ENCODE results near the gene PPARA.
A peak's percentile ranks its signal among the peaks of the same experiment; 100 is the strongest.

Gene PPARA

DNA sequence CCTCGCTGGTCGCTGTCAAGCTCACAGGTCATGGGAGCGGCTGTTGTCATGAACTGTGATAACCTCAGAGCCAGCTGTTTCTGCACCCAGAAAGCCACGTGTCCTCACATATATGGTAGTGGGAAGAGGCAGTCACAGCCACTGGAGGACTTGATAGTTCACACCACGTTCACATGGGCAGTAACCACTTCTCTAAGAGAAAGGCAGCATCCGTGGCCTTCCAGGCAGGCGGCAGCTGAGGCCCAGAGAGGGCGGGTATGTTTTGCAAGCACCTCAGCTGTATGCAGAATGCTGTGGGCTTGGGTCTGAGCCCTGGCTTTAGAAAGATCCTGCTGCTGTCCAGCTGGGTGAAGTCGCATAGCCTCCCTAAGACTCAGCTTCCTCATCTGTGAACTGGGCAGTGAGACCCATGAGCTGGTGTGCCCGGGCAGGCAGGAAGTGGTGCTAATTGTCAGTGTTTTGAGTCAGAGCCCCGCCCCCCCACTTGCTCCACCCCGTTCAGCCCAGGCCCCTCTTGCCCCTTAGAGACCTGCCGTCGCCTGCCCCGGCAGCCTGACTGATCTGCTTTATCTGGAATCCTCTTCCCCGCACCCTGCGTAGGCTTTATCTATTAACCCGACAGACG is 130.8 kb downstream of the PPARA start:
- DNase-seq, result no peak

DNA sequence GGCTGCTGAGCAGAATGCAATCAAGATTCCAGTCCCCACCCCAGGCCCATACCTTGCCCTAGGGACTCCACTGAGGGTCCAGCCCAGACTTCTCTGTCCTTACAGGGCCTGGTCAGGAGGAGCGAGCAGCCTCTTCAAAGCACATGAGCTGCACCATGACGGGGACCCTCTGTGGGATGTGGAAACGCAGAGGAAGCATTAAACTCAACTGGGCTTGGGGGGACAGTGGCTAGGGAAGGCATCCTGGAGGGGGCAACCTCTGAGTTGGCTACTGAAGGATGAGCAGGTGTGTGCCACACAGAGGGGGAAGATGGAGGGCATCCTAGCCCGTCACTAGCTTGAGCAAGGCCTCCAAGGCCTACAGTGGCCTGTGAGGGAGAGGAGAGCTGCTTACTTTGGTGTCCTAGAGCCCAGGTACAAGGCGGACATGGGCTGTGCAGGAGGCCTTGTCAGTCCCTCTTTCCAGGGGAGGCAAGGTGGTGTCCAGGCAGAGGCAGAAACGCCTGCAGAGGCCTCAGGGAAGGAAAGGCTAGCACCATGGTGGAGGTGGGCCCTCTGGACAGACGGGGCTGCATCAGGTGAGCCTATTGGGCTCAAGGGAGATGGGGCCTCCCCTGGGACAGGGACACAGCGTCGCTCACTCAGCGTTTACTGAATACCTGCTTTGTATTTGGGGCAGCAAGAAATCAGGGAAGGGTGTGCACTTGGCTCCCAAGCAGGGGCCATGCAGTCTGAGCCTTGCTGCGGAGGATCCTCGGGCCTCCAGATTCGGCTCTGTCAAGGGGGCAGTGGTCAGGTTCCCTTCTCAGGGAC is 131.7 kb downstream of the PPARA start:
- no peak for DNase-seq

DNA sequence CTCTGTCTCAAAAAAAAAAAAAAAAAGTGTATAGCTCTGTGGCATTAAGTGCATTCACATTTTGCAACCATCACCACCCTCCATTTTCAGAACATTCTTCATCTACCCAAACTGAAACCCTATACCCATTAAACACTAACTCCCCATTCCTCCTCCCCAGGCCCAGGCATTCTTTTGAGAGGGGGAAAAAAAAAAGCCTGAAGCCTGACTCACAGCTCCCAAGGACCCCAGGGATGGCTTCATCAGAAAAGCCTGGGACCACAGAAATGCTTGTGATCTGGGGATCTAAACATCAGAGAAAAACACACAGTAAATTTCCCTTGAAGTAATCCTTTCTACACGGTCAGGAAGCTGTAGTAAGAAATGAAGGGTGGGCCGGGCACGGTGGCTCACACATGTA is 135.7 kb downstream of the PPARA start:
- DNase-seq, result no peak

DNA sequence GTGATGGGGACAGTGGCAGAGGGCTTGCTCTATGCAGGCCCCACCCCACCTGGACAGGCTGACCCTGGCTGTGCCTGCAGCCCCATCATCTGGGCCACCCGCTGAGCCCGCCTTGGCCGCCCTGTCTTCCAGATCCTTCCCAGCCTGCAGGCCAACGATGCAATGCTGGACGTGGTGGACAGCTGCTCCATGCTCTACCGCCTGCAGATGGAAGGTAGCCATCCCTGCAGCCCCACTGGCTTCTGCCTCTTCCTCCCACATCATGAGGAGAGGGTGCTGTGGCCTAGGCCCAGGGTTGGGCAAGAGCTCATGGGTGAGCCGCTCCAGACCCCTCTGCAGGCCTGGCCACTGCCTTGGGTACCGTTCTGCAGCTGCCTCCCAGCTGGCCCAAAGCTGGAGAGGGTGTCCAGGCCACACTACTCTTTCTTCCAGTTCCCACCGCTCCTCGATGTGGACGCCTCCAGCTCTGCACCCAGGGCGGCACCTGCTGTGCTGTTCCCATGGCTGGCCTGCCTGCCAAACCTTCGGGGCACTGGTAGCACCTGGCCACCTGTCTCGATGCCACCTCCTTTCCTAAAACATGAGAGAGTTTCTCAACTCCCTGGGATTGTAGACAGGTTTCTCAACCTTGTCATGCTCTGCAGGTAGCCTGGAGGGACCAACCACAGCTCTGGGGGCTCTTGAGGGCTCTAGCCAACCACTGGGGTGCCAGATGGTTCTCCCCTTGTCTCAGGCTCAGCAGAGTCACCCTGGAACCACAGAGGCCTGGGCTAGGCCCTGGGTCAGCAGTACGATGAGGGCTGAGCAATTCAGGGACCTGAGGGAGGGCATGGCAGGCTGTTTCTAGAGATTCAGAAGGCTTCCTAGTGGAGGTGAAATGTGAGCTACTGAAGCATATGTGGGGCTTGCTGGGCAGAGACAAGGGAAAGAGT is 136.9 kb downstream of the PPARA start:
- no peak for DNase-seq

DNA sequence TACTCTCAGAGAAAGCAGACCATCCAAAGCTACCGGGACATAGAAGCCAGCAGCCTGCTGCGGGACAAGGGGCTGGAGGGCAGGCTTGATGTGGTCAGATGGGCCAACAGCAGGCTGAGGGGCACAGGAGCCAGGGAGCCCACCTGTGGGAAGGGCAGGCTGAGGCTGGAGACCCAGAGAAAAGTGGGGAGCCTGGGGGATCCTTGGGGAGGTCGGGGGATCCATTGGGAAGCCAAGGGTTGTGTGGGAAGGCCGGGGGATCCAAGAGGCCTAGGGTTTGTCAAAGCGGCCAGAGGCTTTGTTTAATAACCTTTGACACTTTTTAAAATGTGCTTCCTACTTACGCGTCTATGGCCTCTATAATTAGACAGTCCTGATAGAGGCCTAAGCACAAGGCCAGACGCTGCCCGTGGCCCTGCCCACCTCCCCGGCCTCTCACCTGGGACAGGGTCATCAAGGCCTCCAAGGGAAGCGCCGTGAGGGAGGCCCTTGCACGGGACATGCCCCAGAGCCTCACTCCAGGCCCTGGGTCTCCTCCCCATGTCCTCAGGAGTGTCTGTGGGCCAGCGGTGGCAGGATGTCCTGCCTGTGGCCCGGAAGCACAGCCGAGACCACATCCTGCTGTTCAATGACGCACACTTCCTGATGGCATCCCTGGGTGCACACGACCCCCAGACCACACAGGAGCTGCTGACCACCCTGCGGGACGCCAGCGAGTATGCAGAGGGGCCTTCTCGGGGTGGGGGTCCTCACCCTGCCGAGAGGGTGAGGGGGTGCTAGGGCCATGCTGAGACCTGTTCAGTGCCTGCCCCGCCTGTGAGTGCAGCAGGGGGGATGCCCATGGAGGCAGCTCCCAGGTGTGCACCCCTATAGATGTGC is 137.8 kb downstream of the PPARA start:
- peak; percentile 74 for DNase-seq

DNA sequence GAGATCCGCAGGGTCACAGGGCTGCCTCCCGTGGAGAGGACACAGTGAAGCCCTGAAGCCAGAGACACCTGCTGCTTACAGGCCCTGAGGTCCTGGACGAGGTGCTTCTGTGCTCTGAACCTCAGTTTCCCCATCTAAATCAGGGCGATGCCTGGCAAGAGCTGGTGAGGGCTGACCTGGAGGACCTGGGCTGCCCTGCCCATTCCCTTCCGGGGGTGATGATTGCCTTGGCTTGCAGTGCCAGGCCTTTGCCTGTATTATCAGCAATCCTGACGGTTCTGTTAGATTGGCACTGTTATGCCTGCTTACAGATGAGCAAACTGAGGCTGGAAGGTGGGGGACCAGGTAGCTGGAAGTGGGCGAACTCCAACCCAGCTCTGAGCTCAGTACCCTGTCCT is 138.5 kb downstream of the PPARA start:
- no peak for DNase-seq

DNA sequence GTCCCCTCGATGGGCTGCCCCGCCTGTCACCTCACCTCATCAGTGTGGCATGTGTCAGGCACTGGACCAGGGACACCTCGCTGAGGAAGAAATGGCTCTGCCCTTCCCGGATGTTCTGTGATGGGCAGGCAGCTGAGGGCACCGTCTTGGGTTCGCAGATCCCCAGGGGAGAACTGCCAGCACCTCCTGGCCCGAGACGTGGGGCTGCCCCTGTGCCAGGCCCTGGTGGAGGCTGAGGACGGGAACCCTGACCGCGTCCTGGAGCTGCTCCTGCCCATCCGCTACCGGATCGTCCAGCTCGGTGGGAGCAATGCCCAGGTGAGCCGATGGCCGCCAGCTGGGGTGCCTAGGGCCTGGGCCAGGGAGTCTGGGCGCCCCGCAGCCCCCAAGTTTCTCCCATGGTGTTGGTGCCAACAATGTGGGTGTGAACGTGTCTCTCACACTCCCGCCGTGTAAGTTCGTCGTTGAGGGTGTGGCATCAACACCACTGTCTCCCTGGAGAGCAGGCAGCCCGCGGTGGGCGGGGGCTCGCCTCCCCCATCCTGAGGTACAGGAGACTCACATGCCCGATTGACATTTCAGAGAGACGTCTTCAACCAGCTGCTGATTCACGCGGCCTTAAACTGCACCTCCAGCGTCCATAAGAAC is 139.0 kb downstream of the PPARA start:
- DNase-seq, result no peak

DNA sequence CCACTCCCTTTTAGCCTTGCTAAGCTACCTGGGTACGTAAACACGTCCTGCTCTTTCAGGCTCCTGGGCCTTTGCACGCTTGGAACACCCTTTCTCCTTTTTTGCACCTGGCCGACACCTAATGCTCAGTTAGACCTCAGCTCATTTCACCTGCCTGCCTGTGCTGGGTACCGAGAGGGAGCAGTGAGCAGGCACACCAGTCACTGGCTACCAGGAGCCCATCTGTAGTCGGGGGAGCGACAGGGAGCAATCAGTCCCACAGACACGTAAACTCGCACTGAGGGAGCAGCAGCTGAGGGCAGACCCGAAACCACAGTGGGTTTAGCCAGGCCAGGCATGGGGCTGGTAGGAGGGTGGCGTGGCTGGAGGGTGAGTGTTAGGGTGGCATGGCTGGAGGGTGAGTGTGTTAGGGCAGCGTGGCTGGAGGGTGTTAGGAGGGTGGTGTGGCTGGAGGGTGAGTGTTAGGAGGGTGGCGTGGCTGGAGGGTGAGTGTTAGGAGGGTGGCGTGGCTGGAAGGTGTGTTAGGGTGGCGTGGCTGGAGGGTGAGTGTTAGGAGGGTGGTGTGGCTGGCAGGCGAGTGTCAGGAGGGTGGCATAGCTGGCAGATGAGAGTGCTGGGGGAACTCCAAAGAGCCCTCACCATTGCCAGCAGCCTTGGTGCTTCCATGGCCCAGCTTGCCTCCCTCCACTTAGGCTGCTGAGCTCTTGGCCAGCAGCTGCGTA is 140.0 kb downstream of the PPARA start:
- no peak for DNase-seq

DNA sequence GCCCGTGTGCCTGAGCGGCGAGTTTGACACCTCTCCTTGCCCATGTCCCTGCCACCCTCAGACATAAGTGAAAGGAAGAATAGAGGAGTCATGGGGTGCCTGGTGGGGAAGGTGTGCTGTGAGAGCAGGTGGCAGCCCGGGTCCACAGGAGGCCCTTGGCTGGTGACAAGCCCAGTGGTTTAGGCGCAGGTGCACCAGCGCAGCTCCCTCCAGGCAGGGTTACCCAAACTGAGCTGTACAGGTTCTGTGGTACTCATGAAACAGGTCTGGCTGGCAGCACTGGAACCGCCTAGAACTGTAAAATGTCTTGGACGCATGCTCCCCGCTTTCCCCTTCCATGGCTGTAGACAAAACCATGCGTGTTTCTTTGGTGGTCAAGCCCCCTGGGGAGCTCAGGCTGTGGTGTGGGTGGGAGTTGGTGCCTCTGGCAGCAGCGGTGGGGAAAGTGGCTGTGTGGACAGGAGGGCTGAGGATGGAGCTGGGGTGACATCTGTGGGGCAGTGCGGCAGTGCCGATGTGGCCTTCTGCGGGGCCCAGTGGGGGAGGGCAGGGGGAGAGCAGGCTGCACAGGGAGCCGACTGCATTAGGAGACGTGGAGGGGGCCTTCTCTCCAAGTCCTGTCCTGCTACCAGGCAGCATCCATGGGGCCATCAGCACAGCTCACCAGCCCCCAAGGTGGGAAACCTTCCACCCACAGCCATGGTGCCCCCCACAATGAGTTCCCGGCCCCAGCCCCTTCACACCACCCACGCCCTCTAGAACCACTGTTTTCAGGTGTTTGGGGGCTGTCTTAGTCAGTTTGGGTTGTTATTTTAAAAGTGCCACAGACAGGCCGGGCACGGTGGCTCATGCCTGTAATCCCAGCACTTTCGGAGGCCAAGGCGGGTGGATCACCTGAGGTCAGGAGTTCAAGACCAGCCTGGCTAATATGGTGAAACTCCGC is 140.8 kb downstream of the PPARA start:
- DNase-seq, result no peak

DNA sequence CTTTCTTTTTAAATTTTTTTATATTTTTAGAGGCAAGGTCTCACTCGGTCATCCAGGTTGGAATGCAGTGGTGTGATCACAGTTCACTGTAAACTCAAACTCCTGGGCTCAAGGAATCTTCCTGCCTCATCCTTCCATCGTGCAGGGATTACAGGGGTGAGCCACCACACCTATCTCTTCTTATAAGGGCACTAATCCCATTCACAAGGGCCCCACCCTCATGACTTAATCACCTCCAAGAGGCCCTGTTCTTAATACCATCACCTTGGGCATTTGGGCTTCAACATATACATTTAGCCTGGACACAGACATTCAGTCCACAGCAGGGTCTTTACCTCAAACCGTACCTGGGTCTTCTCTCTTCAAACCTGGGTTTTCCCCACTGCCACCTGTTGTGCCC is 141.8 kb downstream of the PPARA start:
- DNase-seq, result no peak

DNA sequence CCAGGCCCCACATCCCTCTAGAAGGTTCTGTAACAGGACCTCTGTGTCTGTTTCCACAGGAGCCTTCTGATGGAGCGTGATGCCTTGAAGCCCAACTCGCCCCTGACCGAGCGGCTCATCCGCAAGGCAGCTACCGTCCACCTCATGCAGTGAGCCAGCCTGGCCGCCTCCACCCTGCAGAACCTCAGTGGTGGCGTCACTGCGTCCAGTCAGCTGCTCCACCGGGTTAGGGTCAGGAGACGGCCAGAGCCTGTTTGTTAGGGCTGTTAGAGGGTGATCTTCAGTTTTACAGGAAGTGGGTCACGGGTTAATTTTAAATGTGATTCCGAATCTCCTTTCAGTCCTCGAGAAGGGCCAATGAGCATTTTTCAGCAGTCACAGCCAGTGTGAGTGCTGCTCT is 142.4 kb downstream of the PPARA start:
- DNase-seq, result no peak
